Fibroblast of mammary gland (primary cell): Measurements from ENCODE around the gene DACT3.

Source experiments
- DNase-seq: peaks from one replicate; pipeline ENCODE4 v3.0.0-alpha.2; 2010; ENCODE audit warnings: low read depth
- H3K4me3 ChIP-seq: 2 replicates; pipeline ENCODE4 v1.5.1; 2011; ENCODE audit warnings: low read depth, mild to moderate bottlenecking, low read length, moderate library complexity; ENCODE audit not compliant: control insufficient read depth
- CTCF ChIP-seq: conservative IDR thresholded peaks from 2 replicates; pipeline ENCODE4 v1.5.1; 2011; ENCODE audit warnings: low read depth, low read length, inconsistent platforms; ENCODE audit not compliant: control insufficient read depth, insufficient read depth

Gene DACT3

GRCh38 chr19:46613525-46613924, 47.5 kb downstream of the DACT3 start:
- no peak for DNase-seq

GRCh38 chr19:46611776-46612175, 49.2 kb downstream of the DACT3 start:
- no peak overlapping the region for H3K4me3 ChIP-seq
- no peak for DNase-seq
- no peak for TF ChIP-seq CTCF

More at GRCh38 chr19:46613525-46613924, 47.5 kb downstream of the DACT3 start:
- no peak overlapping the region for H3K4me3 ChIP-seq
- no peak for TF ChIP-seq CTCF

- no peak overlapping the region for H3K4me3 ChIP-seq
These were observed 49.9 kb downstream of the DACT3 start for GRCh38 chr19:46610851-46611770.

GRCh38 chr19:46610413-46610775, 50.6 kb downstream of the DACT3 start:
- no peak for DNase-seq
- no peak for TF ChIP-seq CTCF
- H3K4me3 ChIP-seq, result no peak overlapping the region

More at GRCh38 chr19:46610851-46611770, 49.9 kb downstream of the DACT3 start:
- peak; percentile 51 for DNase-seq
- no peak for TF ChIP-seq CTCF

GRCh38 chr19:46609511-46610412, 51.2 kb downstream of the DACT3 start:
- DNase-seq, result no peak
- no peak overlapping the region for H3K4me3 ChIP-seq
- TF ChIP-seq CTCF, result no peak

GRCh38 chr19:46608581-46609345, 52.2 kb downstream of the DACT3 start:
- no peak for TF ChIP-seq CTCF
- H3K4me3 ChIP-seq, result no peak overlapping the region
- no peak for DNase-seq
